GM21390 (cell line): ENCODE results near the gene PAK4.
"Not testable (repeated sequence)": the region's sequence is repeated elsewhere in the genome, so short reads cannot be mapped to it uniquely, and the experiment has no call there.

ENCODE experiments used
- ATAC-seq: cut with Tn5 transposase; IDR thresholded peaks from one replicate; pipeline ENCODE4 v1.9.1; 2021; ENCODE audit not compliant: unreplicated experiment

Gene PAK4

DNA sequence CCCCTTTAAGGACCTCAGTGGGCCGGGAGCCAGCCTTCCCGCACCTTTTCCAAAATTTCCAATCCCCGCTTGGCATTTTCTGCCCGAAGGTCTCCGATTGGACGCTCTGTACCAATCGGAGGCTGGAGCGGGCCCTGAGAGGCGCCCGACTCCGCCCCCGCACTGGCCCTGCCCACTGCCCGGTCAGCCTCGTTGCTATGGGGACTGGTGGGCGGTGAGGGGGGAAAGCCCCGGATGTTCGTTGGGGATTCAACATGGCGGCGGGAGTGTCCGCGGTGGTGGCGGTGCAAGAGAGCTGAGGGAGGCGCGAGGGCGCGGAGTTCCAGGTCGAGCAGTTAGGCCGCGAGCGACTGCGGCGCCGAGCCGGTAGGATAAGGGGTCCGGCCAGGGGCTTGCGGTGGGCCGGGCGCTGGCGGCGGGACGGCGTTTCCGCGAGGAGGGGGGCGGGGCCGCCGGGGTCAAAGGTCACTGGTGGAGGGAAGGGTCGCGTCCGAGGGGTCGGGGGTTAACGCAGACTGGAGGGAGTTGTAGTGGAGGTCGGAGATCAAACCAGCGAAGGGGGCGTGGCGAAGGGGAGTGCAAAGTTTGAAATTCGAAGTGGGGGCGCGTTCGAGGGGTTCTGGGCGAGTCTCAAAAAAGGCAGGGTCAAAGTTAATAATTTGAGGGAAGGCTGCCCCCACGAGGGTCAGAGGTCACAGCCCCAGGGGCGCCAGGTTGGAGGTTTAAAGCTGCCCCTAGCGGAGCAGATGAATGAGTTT lies at the start of gene PAK4:
TSS of gene PAK4 (plus strand) at position 233 of the 758 bp plus-strand sequence. CDS start 43,768 bp downstream, outside the sequence.
- peak; percentile 87 for ATAC-seq

- no peak for ATAC-seq
Observed at GRCh38 chr19:39077323-39077722, 48.3 kb upstream of the PAK4 start.

DNA sequence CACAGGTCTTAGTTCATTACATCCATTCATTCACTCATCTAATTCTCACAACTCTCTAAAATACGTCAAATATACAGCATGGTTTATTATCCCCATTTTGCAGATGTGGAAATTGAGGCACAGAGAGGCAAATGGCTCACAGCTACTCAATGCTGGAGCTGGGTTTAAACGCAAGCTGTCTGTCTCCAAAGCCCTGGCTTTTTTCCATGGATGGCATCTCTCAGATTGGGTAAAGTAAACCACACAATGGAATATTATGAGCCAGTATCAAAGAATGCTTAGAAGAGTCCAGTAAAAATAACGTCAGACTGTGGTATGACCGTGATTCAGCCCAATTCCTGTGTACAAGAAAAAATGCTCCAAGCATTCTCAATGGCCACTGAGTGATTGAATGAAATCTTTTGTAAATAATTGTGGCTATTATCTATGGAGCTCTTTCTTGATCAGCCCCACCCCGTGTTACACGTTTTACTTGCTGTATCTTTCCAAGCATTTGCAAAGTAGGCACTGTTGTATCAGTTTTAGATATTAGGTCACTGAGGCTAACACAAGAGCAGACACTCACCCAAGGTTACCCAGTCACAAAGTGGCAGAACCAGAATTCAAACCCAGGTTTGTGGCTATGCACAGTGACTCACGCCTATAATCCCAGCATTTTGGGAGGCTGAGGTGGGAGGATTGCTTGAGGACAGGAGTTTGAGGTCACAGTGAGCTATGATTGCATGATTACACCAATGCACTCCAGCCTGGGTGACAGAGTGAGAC lies 47.0 kb upstream of the PAK4 start:
- no peak for ATAC-seq

GRCh38 chr19:39080431-39080830 lies 45.2 kb upstream of the PAK4 start:
- no peak for ATAC-seq

DNA sequence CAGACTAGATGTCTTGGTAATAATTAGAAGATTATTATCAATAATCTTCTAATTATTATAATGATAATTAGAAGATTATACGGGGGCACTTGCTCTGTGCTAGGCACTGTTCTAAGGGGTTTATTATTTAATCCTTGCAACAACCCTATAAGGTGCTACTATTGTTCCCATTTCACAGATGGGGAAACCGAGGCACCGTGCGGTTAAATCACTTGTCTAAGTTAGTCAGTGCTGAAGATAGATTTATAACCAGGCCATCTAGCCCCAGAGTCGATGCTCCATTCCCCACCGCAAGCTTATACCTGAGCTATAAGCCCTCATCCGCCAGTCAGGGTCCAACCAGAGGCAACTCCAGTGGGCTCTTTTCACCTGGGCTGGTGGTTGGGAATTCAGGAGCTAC lies 43.4 kb upstream of the PAK4 start:
- ATAC-seq: no peak

DNA sequence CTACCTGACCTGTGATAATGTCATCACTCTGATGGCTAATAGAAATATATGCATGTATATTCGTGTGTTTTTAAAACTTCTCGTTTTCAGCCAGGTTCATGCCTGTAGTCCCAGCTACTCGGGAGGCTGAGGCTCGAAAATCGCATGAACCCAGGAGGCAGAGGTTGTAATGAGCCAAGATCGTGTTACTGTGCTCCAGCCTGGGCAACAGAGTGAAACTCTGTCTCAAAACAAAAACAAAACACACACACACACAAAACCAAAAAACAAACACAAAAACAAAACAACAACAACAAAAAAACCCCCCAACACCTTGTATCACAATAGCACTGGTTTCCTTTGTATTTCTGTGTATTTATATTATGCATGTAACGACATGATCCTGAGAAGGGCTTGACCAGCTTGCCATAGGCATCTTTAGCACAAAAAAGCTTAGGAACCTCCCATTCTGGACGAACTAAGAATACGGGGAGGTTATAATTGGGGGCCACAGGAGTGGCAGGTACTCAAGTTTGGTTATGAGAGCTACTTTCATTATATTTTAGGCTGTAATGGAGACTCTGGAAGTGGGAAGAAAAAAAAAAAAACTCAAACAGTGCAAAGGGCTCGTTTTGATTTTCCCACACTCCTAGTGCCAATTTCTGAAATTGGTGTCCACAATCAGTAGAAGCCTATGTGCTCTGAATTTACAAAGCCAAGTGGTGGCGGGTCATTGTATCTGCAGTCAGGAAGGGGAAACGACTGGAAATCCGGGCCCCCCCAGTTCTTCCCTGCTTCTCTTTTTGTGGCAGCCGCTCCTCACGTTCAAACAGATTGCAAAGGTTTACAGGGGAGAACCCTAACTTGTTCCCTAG lies 42.6 kb upstream of the PAK4 start:
- no peak for ATAC-seq

DNA sequence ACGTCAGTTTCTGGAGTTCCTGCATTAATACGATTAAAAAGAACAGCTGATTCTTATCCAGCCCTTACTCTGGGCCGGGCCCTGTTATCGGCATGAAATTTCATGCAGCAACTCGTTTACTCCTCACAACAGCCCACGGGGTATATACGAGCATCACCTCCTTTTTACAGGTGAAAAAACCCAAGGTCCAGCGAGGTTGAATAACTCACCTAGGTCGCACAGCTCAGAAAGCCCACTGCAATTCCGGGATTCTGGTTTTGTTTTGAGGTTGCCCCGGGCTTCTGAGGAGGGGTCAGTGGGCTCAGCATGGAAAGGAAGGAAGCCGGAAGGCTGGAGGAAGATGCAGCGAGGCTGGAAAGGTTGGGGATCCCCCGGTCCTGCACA lies 42.0 kb upstream of the PAK4 start:
- ATAC-seq: no peak

GRCh38 chr19:39083983-39084731 lies 41.4 kb upstream of the PAK4 start, which contains the start of gene ACP7:
ACP7 (plus strand) TSS chr19:39084368; CDS start chr19:39085270, 902 bp downstream.
- ATAC-seq: no peak

DNA sequence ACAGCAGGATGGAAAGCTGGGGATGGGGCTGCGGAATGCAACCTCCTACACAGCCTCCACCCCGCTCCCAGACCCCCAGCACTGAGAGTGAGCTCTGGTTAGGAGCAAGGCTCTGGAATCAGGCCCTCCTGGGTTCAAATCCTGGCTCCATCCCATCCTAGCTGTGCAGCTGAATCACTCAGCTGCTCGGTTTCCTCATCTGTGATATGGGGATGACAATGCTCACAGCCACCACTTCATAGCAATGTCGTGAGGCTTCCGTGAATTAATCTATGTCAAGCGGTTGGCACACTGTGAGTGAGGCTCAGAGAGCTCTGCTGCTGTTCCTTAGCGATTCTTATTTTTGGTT lies 40.9 kb upstream of the PAK4 start:
- no peak for ATAC-seq

DNA sequence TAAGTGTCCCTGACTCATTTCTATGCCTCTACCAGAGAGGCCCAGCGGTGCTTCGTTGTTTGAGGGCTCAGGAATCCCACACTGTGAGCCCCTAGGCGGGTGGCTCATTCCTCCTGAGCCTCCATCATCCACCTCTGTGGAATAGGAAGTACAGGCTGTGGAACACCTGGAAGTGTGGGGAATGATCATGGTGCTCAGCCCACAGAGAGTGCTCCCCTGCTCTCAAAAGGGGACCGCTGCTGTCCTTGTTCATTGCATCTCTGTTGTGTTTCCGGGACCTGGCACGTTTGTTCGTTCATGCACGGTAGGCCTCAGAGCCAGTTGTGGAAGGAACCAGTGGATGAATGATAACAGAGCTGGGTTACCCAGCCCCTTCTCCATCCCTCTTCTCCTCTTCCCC lies 40.2 kb upstream of the PAK4 start:
- no peak for ATAC-seq

GRCh38 chr19:39086386-39086785 lies 39.2 kb upstream of the PAK4 start:
- no peak for ATAC-seq

DNA sequence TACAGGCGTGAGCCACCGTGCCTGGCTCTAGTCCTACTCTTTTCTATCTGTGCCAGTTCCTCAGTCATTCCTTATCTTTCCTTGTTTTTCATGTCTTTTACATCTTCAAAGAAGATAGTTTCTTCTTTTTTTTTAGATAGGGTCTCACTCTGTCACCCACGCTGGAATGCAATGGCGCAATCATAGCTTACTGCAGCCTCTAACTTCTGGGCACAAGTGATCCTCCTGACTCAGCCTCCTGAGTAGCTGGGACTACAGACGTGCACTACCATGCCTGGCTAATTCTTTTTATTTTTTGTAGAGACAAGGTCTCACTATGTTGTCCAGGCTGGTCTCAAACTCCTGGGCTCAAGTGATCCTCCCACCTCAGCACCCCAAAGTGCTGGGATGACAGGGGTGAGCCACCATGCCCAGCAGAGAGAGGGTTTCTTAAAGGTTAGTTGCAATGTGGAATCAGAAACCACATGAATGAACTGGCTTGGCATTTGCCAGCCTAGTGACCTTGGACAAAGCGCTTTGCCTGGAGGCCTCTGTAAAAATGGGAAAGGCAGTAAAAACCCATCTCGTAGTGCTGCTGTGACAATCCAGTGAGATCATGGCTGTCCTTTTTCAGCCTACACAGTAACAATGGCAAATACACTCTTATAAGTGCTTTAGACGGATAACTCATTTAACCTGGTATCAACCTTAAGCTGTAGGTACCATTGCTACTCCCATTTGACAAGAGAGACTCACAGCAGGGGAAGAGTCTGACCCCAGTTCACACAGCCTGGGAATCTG lies 37.5 kb upstream of the PAK4 start:
- ATAC-seq: no peak

DNA sequence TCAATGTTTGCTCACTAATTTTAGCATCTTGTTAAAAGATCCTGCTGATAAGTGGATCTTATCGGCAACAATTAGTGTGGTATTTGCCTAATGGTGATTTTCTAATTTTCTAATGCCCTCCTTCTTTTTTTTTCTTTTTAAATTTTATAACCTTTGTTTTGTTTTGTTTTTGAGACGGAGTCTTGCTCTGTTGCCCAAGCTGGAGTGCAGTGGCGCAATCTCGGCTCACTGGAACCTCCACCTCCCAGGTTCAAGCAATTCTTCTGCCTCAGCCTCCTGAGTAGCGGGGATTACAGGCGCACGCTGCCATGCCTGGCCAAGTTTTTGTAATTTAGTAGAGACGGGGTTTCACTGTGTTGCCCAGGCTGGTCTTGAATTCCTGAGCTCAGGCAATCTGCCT lies 35.6 kb upstream of the PAK4 start:
- not testable (repeated sequence) for ATAC-seq

GRCh38 chr19:39090881-39091280 lies 34.7 kb upstream of the PAK4 start:
- no peak for ATAC-seq

DNA sequence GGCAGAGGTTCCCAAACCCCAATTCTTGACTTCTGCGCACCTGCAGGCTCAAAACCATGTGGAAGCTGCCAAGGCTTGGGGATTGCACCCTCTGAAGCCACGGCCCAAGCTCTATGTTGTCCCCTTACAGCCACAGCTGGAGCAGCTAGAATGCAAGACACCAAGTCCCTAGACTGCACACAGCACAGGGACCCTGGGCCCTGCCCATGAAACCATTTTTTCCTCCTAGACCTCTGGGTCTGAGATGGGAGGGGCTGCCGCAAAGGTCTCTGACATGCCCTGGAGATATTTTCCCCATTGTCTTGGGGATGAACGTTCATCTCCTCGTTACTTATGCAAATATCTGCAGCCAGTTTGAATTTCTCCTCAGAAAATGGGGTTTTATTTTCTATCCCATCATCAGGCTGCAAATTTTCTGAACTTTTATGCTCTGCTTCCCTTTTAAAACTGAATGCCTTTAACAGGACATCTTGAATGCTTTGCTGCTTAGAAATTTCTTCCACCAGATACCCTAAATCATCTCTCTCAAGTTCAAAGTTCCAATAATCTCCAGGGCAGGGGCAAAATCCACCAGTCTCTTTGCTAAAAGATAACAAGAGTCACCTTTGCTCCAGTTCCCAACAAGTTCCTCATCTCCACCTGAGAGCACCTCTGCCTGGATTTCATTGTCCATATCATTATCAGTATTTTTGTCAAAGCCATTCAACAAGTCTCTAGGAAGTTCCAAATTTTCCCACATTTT lies 29.6 kb upstream of the PAK4 start:
- ATAC-seq: not testable (repeated sequence)

GRCh38 chr19:39097299-39097698 lies 28.3 kb upstream of the PAK4 start:
- no peak for ATAC-seq

GRCh38 chr19:39097721-39098120 lies 27.9 kb upstream of the PAK4 start:
- ATAC-seq: no peak

- no peak for ATAC-seq
Observed at GRCh38 chr19:39098365-39099269, 27.0 kb upstream of the PAK4 start.
